Activated CD4-positive, alpha-beta T cell treated with anti-CD3 and anti-CD28 coated beads, Interleukin-2, Interleukin-4, amounts not matched to agents 100 ng/mL and 50 ng/mL, durations not matched to agents 16 hours and 8 hours (primary cell): ENCODE measurements around the gene RAB40C.

Experiments used
- DNase-seq: peaks from one replicate; pipeline ENCODE4 v3.0.0-alpha.2; 2020; ENCODE audit warnings: low spot score

RAB40C gene

DNA sequence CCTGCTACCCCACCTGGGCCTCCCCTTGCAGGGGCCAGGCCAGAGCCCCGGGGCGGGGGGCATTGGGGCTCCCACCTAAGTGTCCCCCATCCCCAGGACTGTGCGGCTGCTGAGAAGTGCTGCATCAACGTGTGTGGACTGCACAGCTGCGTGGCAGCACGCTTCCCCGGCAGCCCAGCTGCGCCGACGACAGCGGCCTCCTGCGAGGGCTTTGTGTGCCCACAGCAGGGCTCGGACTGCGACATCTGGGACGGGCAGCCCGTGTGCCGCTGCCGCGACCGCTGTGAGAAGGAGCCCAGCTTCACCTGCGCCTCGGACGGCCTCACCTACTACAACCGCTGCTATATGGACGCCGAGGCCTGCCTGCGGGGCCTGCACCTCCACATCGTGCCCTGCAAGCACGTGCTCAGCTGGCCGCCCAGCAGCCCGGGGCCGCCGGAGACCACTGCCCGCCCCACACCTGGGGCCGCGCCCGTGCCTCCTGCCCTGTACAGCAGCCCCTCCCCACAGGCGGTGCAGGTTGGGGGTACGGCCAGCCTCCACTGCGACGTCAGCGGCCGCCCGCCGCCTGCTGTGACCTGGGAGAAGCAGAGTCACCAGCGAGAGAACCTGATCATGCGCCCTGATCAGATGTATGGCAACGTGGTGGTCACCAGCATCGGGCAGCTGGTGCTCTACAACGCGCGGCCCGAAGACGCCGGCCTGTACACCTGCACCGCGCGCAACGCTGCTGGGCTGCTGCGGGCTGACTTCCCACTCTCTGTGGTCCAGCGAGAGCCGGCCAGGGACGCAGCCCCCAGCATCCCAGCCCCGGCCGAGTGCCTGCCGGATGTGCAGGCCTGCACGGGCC, 42.8 kb downstream of the RAB40C start:
- no peak for DNase-seq

DNA sequence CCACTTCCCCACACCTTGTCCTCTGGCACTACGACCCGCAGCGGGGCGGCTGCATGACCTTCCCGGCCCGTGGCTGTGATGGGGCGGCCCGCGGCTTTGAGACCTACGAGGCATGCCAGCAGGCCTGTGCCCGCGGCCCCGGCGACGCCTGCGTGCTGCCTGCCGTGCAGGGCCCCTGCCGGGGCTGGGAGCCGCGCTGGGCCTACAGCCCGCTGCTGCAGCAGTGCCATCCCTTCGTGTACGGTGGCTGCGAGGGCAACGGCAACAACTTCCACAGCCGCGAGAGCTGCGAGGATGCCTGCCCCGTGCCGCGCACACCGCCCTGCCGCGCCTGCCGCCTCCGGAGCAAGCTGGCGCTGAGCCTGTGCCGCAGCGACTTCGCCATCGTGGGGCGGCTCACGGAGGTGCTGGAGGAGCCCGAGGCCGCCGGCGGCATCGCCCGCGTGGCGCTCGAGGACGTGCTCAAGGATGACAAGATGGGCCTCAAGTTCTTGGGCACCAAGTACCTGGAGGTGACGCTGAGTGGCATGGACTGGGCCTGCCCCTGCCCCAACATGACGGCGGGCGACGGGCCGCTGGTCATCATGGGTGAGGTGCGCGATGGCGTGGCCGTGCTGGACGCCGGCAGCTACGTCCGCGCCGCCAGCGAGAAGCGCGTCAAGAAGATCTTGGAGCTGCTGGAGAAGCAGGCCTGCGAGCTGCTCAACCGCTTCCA, 43.6 kb downstream of the RAB40C start:
- no peak for DNase-seq

DNA sequence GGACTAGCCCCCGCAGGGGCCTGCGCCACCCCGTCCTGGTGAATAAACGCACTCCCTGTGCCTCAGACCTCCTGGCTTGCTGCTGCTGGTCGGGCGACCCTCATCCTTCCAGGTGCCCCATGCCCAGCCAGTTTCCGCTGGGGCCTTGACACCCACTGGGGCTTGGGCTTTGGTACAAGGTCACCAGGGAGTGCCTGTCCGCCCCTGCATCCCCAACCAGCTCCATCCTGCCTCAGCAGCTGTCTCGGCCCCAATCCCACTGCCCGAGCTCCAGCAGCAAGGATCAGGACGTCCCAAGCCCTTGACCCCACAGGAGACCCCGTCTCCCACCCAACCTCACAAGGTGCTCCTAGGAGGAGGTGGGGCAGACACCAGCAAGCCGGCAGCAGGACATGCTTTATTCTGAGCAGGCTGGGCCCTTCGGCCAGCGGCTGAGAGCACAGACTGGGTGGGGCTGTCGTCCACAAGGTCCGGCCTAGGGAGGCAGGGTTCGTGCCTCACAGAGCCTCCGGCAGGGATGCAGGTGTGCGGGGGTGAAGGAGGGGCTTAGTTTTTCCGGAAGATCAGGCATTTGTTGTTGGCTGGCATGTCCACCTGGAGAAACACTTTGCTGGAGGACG, 44.3 kb downstream of the RAB40C start:
- no peak for DNase-seq

DNA sequence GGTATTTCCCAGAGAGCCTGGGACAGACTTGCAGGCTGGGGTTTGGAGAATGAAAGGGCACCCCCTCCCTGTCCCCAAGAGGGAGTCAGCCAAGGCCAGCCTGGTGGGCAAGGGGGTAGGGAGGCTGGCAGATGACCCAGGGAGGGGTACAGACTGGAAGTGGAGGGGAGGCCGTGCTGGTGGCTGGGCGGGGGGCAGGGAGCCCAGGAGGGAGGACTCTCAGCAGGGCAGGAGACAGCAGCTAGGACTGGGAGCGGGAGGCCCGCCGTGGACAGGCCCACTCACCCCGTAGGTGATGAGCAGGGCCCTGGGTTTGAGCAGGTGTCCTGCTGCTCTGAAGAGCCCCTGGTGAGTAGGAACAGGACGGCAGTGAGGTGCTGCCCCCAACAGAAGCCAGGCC, 45.1 kb downstream of the RAB40C start:
- DNase-seq: no peak

DNA sequence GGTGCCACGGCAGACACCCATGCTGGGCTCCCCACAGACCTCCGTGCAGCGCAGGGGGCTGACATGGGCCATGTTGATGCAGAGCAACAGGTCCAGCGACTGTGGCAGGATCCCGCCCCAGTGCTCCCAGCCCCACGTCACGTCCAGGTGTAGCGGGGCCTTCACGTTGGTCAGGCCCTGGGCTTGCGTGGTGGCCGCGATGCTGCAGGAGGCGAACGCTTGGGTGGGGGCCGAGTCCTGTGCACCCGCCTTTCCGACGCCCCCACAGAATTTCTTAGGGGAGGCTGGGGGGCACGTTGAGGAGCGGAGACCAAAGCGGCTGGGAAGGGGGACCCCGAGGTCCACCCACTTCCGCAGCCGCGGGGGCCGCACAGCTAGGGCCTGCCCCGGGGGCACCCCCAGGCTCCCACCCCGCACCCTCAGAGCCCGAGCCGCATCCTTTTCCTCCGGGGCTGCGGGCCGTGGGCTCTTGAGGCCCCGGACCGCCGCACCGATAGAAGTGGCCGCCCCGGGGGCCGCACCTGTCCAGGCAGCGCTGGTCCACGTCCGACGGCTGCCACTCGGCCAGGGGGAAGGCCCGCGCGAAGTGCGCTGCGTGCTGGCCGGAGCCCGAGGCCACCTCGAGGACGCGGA, 45.8 kb downstream of the RAB40C start:
- no peak for DNase-seq

DNA sequence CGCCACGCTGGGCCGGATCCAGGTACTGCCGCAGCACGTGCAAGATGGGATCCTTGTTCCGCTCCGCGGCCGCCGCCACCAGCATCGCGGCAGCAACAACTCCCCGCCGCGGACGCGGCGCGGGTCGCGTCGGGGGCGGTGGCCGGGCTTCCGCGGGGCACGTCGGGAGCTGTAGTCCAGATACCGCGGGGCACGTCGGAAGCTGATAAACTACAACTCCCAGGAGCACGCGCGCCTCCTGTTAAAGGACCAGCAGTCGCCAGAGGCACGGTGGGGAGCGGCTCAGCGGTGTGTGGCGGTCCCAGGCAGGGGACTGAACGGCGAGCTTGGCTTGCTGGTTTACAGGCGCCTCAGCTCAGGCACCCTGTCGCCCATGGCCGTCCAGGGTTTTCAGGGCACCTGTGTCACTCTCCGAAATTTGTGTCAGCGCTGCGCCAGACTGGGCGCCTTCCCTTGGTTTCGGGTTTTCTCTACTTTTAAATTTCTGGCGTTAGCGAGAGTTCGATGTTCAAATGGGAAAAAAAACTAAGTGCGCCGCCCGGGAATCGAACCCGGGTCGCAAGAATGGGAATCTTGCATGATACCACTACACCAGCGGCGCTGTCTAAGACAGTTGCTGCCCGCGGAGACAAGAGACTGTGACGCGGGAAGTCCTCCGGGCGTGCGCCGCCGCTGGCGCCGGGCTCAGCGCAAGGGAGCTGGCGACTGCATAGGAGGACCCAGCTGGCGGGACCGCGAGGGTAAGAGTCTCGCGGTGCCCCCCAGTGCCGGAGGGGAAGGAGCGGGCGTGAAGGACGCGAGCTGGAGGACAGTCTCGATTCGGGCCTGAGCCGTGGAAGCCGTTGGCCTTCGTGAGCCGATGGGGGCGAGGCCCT, 46.6 kb downstream of the RAB40C start, which contains the start of gene METTL26:
Gene METTL26 (minus strand): TSS at position 100 of the 875 bp plus-strand sequence. CDS start 15 bp downstream, at position 85.
- peak; percentile 94 for DNase-seq

DNA sequence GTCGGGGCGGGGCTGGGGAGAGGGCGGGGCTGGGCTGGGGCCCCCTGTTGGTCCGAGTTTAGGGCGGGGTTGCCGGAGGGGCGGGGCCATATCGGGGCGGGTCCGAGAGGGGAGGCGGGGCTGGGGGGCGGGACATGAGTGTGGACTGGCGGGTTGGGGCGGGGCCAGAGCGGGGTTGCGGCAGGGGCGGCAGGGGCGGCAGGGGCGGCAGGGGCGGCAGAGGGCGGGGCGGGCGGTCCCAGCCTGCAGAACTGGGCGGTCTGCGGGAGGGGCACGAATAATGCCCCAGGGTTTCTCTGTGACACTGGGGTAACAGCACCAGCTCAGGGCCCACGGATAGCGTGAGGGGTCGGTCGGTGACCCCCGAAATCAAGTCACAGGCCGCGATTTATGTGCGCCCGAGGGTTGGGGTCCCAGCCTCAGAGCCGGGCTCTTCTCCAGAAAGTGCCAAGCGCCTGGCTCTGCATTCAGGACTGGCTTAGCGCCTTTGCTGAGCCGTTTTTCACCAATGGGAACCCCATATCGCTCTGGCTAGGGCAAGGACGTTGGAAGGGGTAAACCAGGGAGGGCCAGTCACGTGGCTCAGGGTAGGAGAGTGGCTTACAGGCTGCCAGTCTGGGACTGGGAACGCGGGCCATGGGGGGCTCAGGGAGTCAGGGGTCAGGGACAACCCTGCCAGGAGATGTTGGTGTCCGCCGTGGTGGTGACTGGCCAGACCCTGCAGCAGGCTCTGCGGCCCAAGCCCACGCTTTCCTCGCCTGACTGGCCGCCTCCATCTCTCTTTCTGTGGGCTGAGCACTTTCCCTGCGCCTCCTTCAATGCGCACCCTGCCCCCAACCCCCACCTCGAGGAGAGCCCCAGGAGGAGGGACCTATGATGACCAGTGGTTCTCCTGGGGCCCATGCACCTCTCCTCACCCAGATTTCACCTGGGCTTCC, 47.5 kb downstream of the RAB40C start:
- DNase-seq: peak; percentile 94

DNA sequence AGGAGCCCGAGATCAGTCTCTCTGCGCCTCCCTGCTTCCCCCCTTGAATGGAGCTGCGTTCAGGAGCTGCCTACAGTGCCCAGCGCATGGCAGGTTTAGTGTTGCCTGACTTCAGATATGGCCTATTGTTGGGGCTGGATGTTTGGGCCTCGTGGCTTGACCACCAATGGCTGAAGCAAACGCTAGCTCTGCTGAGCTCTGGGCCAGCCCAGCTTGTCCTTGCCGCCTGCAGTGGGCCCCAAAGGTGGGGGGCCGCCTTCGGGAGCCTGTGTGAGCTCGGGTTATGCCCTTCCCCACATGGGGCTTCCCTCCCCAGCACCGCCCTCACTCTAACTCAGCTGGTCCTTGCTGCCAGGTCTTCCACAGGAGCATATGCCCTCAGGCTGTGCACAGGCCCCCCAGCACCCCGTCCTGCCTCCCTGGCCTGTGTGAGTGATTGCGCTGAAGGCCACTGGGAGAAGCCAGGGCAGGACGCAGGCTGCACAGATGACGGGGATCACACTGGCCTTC, 48.2 kb downstream of the RAB40C start:
- DNase-seq: no peak

DNA sequence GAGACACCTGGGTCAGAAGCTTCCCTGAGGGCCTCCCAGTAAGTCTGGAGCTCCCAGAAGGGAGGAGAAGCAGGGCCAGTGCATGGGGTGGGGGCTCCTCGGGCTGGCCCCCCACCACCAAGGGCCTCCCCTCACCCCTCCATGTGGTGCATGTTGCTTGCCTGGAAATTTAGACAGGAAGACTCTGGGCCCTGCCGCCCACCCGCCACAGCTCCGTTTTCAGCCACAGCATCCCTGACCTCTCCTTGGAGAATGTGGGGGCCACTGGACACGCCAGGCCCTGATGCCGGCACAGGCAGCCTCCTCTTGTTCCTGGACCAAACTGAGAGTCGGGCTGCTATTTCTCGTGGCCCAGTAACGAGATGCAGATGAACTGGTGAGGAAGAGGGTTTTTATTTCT, 49.0 kb downstream of the RAB40C start:
- no peak for DNase-seq

DNA sequence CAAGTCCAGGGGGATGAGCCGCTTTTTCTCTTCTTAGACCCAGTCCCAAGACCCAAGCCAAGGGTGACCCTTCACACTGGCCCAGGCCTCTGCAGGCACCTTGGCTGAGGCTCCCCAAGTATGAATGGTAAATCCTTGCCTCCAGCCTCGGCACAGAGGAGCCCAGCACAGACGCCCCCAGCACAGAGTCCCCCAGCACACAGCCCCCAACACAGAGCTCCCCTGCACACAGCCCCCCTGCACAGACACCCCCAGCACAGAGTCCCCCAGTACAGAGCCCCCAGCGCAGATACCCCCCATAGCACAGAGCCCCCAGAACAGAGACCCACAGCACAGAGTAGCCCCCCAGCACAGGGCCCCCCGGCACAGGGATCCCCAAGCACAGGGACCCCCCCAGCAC, 50.7 kb downstream of the RAB40C start:
- DNase-seq: no peak

DNA sequence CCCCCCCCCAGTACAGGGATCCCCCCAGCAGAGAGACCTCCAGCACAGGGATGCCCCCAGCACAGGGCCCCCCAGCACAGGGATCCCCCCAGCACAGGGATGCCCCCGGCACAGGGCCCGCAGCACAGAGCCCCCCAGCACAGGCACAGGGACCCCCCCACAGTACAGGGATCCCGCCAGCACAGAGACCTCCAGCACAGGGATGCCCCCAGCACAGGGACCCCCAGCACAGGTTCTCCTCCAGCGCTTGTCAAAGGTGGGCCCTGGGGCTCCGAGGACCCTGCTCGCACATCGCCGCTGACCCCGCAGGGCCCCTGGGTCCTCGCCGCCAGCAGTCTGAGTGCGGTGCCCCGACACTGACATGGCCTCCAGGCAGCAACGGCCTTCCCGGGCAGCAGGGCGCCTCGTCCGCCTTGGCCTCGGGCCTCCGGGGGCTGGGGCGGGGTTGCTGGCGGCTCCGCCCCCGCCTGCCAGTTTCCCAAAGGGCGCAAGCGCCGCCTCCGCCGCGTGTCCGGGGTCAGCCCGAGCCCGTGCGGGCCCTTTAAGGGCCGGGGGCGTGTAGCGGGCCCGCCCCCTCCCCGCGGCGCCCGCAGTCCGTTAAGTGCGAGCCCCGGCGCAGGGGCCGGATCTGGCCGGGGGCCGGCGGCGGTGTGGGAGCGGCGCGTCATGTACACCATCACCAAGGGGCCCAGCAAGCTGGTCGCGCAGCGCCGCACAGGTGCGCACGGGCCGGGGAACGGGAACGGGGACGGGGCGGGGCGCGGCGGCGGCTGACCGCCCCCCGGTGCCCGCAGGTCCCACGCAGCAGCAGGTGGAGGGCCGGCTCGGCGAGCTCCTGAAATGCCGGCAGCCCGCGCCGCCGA, 51.7 kb downstream of the RAB40C start, which contains the start of gene MCRIP2:
Gene MCRIP2 (plus strand): TSS at position 503 of the 863 bp plus-strand sequence. CDS start 164 bp downstream, at position 667.
- DNase-seq: peak; percentile 84

DNA sequence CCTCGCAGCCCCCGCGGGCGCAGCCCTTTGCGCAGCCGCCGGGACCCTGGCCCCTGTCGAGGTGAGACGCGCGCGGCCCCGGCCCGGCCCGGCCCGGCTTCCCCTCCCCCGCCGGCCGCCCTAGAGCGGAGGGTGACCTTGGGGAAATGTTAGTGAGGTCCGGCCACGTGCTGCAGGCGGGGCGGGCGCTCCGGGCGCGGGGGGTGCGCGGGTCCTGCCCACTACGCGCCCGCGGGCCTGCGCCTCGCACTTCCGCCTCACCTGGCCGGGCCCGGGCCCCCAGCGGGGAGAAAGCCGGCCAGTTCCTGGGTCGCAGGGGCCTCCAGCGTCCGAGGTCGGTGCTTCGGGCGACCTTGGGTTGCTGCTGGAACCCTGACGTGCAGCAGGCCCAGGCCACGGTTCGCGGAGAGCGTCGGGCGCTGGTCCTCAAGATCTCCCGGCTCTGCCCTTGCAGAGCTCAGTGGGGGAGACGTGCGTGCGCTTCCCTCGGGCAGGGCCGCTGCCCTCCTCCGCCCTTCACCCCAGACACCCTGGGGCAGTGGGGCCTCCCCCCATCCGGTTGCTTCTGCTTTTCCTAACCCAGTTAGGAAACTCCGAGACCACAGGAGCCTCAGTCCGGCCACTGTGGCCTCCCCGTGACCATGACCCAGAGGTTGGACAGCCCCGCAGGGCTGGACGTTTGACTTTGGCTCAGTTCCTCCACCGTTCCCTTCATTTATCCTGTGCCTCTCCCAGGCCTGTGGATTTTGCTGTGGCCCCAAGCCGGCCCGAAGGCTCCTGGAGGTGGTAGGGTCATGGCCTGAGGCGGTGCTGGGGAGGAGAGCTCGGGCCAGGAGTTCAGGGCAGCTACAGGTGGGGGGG, 52.6 kb downstream of the RAB40C start:
- DNase-seq: peak; percentile 20

DNA sequence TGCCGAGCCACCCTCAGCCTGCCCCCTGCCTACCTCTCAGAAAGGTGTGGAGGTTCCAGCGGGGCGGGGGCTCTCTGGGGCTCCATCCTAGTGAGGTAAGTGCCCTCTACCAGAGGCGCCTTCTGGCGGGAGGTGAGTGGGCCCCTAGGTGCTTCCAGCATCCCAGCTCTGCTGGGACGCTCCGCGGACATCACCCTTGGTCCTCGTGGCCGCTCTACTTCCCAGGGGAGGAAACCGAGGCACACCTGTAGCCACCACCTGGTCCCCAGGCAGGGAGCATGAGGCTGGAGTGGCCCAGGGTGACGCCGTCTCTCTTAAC, 53.1 kb downstream of the RAB40C start:
- no peak for DNase-seq

DNA sequence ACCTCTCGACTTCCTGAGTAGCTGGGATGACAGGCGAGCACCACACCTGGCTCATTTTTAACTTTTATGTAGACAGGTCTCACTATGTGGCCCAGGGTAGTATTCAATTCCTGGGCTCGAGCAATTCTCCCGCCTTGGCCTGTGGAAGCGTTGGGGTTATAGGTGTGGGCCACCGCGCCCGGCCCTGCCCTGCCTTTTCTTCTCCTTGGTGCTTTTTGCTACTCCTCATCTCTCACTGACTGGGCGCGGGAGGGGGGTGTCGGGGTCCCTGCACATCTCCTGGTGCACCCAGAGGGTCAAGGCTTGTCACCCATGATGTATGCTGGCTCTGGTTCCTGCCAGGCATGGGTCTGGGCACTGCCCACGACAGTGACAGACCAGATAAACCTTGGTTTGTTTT, 54.7 kb downstream of the RAB40C start:
- no peak for DNase-seq

DNA sequence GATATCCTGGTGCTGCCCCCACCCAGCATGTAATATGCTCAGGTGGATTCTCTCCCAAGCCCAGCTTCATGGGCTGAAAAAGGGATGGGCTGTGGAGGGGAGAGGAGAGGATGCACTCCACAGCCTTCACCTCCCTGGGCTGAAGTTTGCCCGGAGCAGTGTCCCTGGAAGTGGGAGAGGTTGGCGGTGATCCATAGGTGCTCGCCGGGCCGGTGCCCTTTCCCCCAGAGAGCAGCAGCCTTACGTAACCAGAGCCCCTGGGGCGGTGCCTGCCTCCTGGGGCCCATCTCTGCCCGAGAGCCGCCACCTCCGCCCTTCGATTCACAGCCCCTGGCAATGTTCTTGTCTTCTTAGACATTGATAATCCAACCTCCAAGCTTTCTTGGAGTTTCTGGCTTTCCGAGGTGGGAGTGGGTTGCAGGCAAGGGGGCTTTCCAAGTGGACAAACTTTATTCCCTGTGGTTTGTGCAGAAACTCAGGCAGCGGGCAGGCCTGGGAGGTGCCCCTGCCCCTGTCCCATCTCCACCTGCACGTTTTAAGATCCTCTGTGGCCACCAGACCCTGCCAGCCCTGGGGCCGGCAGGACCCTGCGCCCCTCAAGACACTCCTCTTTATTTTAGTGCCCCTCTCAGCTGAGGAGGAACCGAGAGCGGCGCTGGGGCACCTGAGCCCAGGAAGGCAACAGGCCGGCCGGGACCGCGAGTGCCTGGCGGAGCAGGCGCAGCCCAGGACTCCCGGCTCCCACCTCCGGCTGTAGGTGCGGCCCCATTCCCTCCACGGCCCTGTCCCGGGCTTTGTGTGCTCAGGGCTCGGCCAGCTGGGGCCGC, 56.2 kb downstream of the RAB40C start:
- no peak for DNase-seq

DNA sequence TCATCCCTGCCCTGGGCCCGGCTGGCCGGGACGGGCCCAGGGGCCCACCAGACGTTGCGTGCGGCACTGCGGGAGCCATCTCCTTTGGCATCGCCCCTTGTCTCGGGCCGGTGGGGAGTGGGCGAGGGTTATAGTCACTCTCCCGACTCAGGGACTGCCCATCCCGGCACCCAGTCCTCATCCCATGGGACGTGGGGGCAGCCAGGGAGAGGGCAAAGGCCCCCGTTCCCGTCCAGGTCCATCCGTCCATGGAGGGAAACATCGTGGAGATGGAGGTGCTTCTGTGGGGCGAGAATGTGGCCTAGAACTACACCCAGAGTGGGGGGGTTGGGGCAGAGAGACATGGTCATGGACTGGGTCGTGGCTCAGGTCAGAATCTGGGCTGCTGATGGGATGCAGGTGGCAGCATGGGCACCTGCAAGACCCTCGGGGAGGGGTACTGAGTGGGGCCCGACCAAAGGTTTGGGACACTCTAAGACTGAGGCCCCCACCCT, 56.9 kb downstream of the RAB40C start:
- DNase-seq: no peak
